PFSK-1 (cell line): ENCODE data around the gene BARX1.

Experiments
- FOXP2 ChIP-seq: optimal IDR thresholded peaks from 2 replicates; pipeline ENCODE3; 2011; ENCODE audit warnings: borderline replicate concordance, control low read depth, inconsistent platforms; ENCODE audit not compliant: insufficient read depth; ENCODE audit errors: extremely low read length, extremely low read depth
- POLR2AphosphoS5 ChIP-seq: IDR thresholded peaks from 2 replicates; pipeline ENCODE4 v1.6.1; 2012; ENCODE audit warnings: low read depth, mild to moderate bottlenecking, control low read depth, low read length, moderate library complexity
- TF ChIP-seq, protein P1 (sequence below), 2 experiments: IDR thresholded peaks; 2 replicates each; pipeline versions ENCODE4 v1.6.1 to v1.8.0; 2011 to 2012; ENCODE audit warnings: low read depth in 2 of 2, low read length in 2 of 2, control low read depth in 1 of 2, inconsistent platforms in 1 of 2, mild to moderate bottlenecking in 1 of 2, moderate library complexity in 1 of 2; ENCODE audit not compliant: insufficient read depth in 1 of 2

DNA sequence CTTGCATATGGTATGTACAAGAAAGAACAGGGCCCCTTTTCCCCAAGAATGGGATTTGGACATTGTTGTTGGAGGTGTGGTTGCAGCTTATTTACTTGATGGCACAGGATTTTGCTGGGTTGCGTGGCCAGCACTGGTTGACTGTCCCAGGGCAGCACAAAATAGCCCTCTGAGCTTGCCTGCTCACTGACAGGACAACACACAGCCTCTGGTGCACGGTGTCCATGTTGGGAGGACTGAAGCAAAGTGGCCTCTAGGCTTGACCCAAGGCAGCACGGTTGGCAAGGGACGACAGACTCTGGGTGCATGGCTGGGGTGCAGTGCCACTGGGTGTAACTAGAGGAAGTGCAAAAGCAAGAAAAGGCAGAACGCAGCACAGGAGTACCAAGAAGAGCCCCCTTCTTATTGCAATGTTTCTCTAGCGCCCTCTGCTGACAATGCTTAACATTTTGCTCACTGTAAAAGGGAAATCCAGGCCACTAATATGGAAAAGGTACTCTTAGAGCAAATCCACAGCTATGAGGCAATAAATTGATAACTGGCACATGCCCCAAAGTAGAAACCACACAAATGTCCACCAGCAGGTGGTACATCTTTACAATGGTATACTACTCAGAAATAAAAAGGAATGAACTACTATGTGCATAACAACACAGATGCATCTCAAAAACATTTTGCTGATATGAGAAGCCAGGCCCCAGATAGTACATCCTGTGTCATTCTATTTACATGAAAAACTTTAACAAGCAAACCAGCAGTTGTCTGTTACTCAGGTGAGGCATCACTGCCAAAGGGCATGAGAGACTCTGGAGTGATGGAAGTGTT is 47.4 kb upstream of the BARX1 start:
- no peak for TF ChIP-seq POLR2AphosphoS5
- no peak for TF ChIP-seq FOXP2
- TF ChIP-seq, protein P1, sequence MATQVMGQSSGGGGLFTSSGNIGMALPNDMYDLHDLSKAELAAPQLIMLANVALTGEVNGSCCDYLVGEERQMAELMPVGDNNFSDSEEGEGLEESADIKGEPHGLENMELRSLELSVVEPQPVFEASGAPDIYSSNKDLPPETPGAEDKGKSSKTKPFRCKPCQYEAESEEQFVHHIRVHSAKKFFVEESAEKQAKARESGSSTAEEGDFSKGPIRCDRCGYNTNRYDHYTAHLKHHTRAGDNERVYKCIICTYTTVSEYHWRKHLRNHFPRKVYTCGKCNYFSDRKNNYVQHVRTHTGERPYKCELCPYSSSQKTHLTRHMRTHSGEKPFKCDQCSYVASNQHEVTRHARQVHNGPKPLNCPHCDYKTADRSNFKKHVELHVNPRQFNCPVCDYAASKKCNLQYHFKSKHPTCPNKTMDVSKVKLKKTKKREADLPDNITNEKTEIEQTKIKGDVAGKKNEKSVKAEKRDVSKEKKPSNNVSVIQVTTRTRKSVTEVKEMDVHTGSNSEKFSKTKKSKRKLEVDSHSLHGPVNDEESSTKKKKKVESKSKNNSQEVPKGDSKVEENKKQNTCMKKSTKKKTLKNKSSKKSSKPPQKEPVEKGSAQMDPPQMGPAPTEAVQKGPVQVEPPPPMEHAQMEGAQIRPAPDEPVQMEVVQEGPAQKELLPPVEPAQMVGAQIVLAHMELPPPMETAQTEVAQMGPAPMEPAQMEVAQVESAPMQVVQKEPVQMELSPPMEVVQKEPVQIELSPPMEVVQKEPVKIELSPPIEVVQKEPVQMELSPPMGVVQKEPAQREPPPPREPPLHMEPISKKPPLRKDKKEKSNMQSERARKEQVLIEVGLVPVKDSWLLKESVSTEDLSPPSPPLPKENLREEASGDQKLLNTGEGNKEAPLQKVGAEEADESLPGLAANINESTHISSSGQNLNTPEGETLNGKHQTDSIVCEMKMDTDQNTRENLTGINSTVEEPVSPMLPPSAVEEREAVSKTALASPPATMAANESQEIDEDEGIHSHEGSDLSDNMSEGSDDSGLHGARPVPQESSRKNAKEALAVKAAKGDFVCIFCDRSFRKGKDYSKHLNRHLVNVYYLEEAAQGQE (IDR thresholded peaks at IDR 0.05; ENCODE audit: insufficient read depth in 1 of 2, low read depth in 2 of 2, low read length in 2 of 2): no peak
